ENCODE measurements around the gene TECPR2.

DNA sequence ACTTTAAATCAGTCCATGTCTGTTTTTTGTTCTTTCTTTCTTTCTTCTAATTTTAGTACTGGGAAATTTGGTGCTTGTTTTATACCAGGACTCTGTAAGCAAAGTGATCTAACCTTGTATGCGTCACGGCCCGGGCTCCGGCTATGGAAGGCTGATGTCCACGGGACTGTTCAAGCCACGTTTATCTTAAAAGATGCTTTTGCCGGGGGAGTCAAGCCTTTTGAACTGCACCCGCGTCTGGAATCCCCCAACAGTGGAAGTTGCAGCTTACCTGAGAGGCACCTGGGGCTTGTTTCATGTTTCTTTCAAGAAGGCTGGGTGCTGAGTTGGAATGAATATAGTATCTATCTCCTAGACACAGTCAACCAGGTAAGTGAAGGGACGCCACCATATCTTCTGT is 62.2 kb downstream of the TECPR2 start:
- TF ChIP-seq SNAI2 (CRISPR knock-in tag; IDR thresholded peaks at IDR 0.05) (no peak), ISL1 (CRISPR knock-in tag; IDR thresholded peaks at IDR 0.05) (no peak), CSDC2 (CRISPR knock-in tag; IDR thresholded peaks at IDR 0.05) (no peak), ZFP3 (CRISPR knock-in tag; IDR thresholded peaks at IDR 0.05) (no peak)
- TF ChIP-seq, protein P1, sequence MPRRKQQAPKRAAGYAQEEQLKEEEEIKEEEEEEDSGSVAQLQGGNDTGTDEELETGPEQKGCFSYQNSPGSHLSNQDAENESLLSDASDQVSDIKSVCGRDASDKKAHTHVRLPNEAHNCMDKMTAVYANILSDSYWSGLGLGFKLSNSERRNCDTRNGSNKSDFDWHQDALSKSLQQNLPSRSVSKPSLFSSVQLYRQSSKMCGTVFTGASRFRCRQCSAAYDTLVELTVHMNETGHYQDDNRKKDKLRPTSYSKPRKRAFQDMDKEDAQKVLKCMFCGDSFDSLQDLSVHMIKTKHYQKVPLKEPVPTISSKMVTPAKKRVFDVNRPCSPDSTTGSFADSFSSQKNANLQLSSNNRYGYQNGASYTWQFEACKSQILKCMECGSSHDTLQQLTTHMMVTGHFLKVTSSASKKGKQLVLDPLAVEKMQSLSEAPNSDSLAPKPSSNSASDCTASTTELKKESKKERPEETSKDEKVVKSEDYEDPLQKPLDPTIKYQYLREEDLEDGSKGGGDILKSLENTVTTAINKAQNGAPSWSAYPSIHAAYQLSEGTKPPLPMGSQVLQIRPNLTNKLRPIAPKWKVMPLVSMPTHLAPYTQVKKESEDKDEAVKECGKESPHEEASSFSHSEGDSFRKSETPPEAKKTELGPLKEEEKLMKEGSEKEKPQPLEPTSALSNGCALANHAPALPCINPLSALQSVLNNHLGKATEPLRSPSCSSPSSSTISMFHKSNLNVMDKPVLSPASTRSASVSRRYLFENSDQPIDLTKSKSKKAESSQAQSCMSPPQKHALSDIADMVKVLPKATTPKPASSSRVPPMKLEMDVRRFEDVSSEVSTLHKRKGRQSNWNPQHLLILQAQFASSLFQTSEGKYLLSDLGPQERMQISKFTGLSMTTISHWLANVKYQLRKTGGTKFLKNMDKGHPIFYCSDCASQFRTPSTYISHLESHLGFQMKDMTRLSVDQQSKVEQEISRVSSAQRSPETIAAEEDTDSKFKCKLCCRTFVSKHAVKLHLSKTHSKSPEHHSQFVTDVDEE (CRISPR knock-in tag; IDR thresholded peaks at IDR 0.05) = no peak
- TF ChIP-seq, protein P2, sequence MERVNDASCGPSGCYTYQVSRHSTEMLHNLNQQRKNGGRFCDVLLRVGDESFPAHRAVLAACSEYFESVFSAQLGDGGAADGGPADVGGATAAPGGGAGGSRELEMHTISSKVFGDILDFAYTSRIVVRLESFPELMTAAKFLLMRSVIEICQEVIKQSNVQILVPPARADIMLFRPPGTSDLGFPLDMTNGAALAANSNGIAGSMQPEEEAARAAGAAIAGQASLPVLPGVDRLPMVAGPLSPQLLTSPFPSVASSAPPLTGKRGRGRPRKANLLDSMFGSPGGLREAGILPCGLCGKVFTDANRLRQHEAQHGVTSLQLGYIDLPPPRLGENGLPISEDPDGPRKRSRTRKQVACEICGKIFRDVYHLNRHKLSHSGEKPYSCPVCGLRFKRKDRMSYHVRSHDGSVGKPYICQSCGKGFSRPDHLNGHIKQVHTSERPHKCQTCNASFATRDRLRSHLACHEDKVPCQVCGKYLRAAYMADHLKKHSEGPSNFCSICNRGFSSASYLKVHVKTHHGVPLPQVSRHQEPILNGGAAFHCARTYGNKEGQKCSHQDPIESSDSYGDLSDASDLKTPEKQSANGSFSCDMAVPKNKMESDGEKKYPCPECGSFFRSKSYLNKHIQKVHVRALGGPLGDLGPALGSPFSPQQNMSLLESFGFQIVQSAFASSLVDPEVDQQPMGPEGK (CRISPR knock-in tag; IDR thresholded peaks at IDR 0.05; ENCODE audit: borderline replicate concordance) = no peak
- TF ChIP-seq, protein P3, sequence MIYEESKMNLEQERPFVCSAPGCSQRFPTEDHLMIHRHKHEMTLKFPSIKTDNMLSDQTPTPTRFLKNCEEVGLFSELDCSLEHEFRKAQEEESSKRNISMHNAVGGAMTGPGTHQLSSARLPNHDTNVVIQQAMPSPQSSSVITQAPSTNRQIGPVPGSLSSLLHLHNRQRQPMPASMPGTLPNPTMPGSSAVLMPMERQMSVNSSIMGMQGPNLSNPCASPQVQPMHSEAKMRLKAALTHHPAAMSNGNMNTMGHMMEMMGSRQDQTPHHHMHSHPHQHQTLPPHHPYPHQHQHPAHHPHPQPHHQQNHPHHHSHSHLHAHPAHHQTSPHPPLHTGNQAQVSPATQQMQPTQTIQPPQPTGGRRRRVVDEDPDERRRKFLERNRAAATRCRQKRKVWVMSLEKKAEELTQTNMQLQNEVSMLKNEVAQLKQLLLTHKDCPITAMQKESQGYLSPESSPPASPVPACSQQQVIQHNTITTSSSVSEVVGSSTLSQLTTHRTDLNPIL (CRISPR knock-in tag; IDR thresholded peaks at IDR 0.05; ENCODE audit: low read depth) = no peak

All from SK-N-SH treated with all-trans-retinoic acid at 6 μM for 48 hours (cell line).